HAP-1 (cell line): ENCODE measurements around the gene PRAMEF1.
"Not testable (repeated sequence)": the region's sequence is repeated elsewhere in the genome, so short reads cannot be mapped to it uniquely, and the experiment has no call there.

ENCODE experiments used
- DNase-seq, 2 experiments: peaks; one replicate each; pipeline ENCODE4 v3.0.0-alpha.2; 2016 to 2020; ENCODE audit warnings: low spot score in 2 of 2
- H3K27me3 ChIP-seq: fragments of 250-450 bp; sonication (Bioruptor Pico); 2 replicates; pipeline ENCODE4 v1.5.1; 2020; ENCODE audit warnings: low read depth, mild to moderate bottlenecking, moderate library complexity
- H3K36me3 ChIP-seq: fragments of 250-450 bp; sonication (Bioruptor Pico); replicated peaks from 2 replicates; pipeline ENCODE4 v1.5.1; 2020; ENCODE audit warnings: mild to moderate bottlenecking
- H3K4me1 ChIP-seq: fragments of 250-450 bp; sonication (Bioruptor Pico); 2 replicates; pipeline ENCODE4 v1.5.1; 2020; ENCODE audit warnings: mild to moderate bottlenecking
- H3K4me3 ChIP-seq: fragments of 250-450 bp; sonication (Bioruptor Pico); 2 replicates; pipeline ENCODE4 v1.5.1; 2020; ENCODE audit warnings: mild to moderate bottlenecking, moderate library complexity
- H3K9me3 ChIP-seq: fragments of 250-450 bp; sonication (Bioruptor Pico); 2 replicates; pipeline ENCODE4 v1.5.1; 2020; ENCODE audit warnings: mild to moderate bottlenecking, moderate library complexity
- in situ Hi-C: fragments of 300-500 bp; cut with MboI; formaldehyde crosslinking; loops from 3 replicates; pipeline ENCODE4 v1.14.3; 2020; ENCODE audit warnings: low sequenced_read_pairs, inconsistent platforms, mixed read lengths

PRAMEF1 gene

GRCh38 chr1:12764016-12764415, 27.2 kb upstream of the PRAMEF1 start:
- in situ Hi-C loops: no loop called here

GRCh38 chr1:12769031-12769430, 22.2 kb upstream of the PRAMEF1 start:
- in situ Hi-C loops: no loop called here
- Histone ChIP-seq H3K27me3 (0 out of 2 replicates have a peak, but pooled peaks cover 3% of the 10 kb centered on the region), H3K36me3 (no peaks in the 10 kb centered on the region), H3K4me3 (no peak overlapping the region), H3K4me1 (no peaks in the 10 kb centered on the region), H3K9me3 (no peaks in the 10 kb centered on the region)
- no peak for DNase-seq

More at GRCh38 chr1:12764016-12764415, 27.2 kb upstream of the PRAMEF1 start:
- no peak for DNase-seq
- H3K4me1 ChIP-seq: no peaks in the 10 kb centered on the region
- no peaks in the 10 kb centered on the region for H3K36me3 ChIP-seq
- no peak overlapping the region for H3K4me3 ChIP-seq
- peaks cover 3% of the 10 kb centered on the region; the same call in 1 of the 2 replicates for H3K27me3 ChIP-seq
- H3K9me3 ChIP-seq: no peaks in the 10 kb centered on the region

- Histone ChIP-seq H3K27me3 (0 out of 2 replicates have a peak, but pooled peaks cover 3% of the 10 kb centered on the region), H3K4me1 (no peaks in the 10 kb centered on the region), H3K36me3 (no peaks in the 10 kb centered on the region), H3K4me3 (no peak overlapping the region), H3K9me3 (no peaks in the 10 kb centered on the region)
- no peak for DNase-seq
- in situ Hi-C loops: loop anchor here (10.0 kb wide), 1 partner anchor 455 kb away; no protein-coding TSS in a partner anchor
Observed at GRCh38 chr1:12769976-12770505, 21.2 kb upstream of the PRAMEF1 start.

GRCh38 chr1:12770620-12771019, 20.6 kb upstream of the PRAMEF1 start:
- no peak overlapping the region for H3K4me3 ChIP-seq
- H3K36me3 ChIP-seq: no peaks in the 10 kb centered on the region
- no peak for DNase-seq
- in situ Hi-C loops: loop anchor here (10.0 kb wide), 1 partner anchor 456 kb away; no protein-coding TSS in a partner anchor
- H3K9me3 ChIP-seq: no peaks in the 10 kb centered on the region
- 0 out of 2 replicates have a peak, but pooled peaks cover 3% of the 10 kb centered on the region for H3K27me3 ChIP-seq
- H3K4me1 ChIP-seq: no peaks in the 10 kb centered on the region

GRCh38 chr1:12771186-12771585, 20.0 kb upstream of the PRAMEF1 start:
- DNase-seq: no peak
- 0 out of 2 replicates have a peak, but pooled peaks cover 3% of the 10 kb centered on the region for H3K27me3 ChIP-seq
- H3K36me3 ChIP-seq: no peaks in the 10 kb centered on the region
- H3K9me3 ChIP-seq: no peaks in the 10 kb centered on the region
- no peak overlapping the region for H3K4me3 ChIP-seq
- in situ Hi-C loops: loop anchor here (10.0 kb wide), 1 partner anchor 456 kb away; no protein-coding TSS in a partner anchor
- H3K4me1 ChIP-seq: no peaks in the 10 kb centered on the region

- 0 out of 2 replicates have a peak, but pooled peaks cover under 1% of the 10 kb centered on the region for H3K27me3 ChIP-seq
- in situ Hi-C loops: loop anchor here (10.0 kb wide), 1 partner anchor 458 kb away; no protein-coding TSS in a partner anchor
Observed at GRCh38 chr1:12772520-12772919, 18.7 kb upstream of the PRAMEF1 start.

GRCh38 chr1:12773438-12773837, 17.8 kb upstream of the PRAMEF1 start, which contains the start of gene PRAMEF12:
TSS of gene PRAMEF12 (plus strand) at chr1:12773738. CDS start at chr1:12774868, 1,130 bp downstream.
- DNase-seq: no peak
- in situ Hi-C loops: loop anchor here (10.0 kb wide), 1 partner anchor 459 kb away; no protein-coding TSS in a partner anchor
- no peaks in the 10 kb centered on the region for H3K9me3 ChIP-seq

More at GRCh38 chr1:12772520-12772919, 18.7 kb upstream of the PRAMEF1 start:
- DNase-seq: no peak
- Histone ChIP-seq H3K9me3 (no peaks in the 10 kb centered on the region), H3K4me1 (no peaks in the 10 kb centered on the region), H3K4me3 (no peak overlapping the region), H3K36me3 (no peaks in the 10 kb centered on the region)

GRCh38 chr1:12774801-12775345, 16.3 kb upstream of the PRAMEF1 start:
- no peaks in the 10 kb centered on the region for H3K9me3 ChIP-seq
- H3K4me1 ChIP-seq: no peaks in the 10 kb centered on the region
- H3K4me3 ChIP-seq: no peak overlapping the region
- no peaks in the 10 kb centered on the region for H3K36me3 ChIP-seq
- in situ Hi-C loops: loop anchor here (10.0 to 25.0 kb wide), 2 partner anchors 460 to 663 kb away; no protein-coding TSS in a partner anchor
- DNase-seq: no peak
- H3K27me3 ChIP-seq: no peaks in the 10 kb centered on the region; the same call in 1 of the 2 replicates

More at GRCh38 chr1:12773438-12773837, 17.8 kb upstream of the PRAMEF1 start, which contains the start of gene PRAMEF12:
- no peaks in the 10 kb centered on the region for H3K4me1 ChIP-seq
- H3K36me3 ChIP-seq: no peaks in the 10 kb centered on the region
- H3K27me3 ChIP-seq: no peaks in the 10 kb centered on the region; the same call in 1 of the 2 replicates
- H3K4me3 ChIP-seq: no peak within 1 kb of the TSS

GRCh38 chr1:12775443-12775842, 15.8 kb upstream of the PRAMEF1 start:
- DNase-seq: no peak
- Histone ChIP-seq H3K9me3 (no peaks in the 10 kb centered on the region), H3K27me3 (no peaks in the 10 kb centered on the region; the same call in 1 of the 2 replicates), H3K36me3 (no peaks in the 10 kb centered on the region), H3K4me3 (no peak overlapping the region), H3K4me1 (no peaks in the 10 kb centered on the region)
- in situ Hi-C loops: loop anchor here (10.0 to 25.0 kb wide), 2 partner anchors 461 to 663 kb away; no protein-coding TSS in a partner anchor

GRCh38 chr1:12776801-12777557, 14.2 kb upstream of the PRAMEF1 start:
- Histone ChIP-seq H3K36me3 (no peaks in the 10 kb centered on the region), H3K4me3 (no peak overlapping the region), H3K27me3 (no peaks in the 10 kb centered on the region; the same call in 1 of the 2 replicates), H3K4me1 (no peaks in the 10 kb centered on the region), H3K9me3 (no peaks in the 10 kb centered on the region)
- no peak for DNase-seq
- in situ Hi-C loops: loop anchor here (10.0 to 25.0 kb wide), 2 partner anchors 462 to 665 kb away; no protein-coding TSS in a partner anchor

- Histone ChIP-seq H3K9me3 (no peaks in the 10 kb centered on the region), H3K4me1 (no peaks in the 10 kb centered on the region), H3K27me3 (no peaks in the 10 kb centered on the region; the same call in 1 of the 2 replicates), H3K4me3 (no peak overlapping the region), H3K36me3 (no peaks in the 10 kb centered on the region)
- no peak for DNase-seq
- in situ Hi-C loops: loop anchor here (10.0 to 25.0 kb wide), 2 partner anchors 463 to 666 kb away; no protein-coding TSS in a partner anchor
Observed at GRCh38 chr1:12778061-12778460, 13.1 kb upstream of the PRAMEF1 start.

GRCh38 chr1:12778907-12779306, 12.3 kb upstream of the PRAMEF1 start:
- DNase-seq: no peak
- Histone ChIP-seq H3K36me3 (no peaks in the 10 kb centered on the region), H3K4me1 (no peaks in the 10 kb centered on the region), H3K9me3 (no peaks in the 10 kb centered on the region), H3K27me3 (no peaks in the 10 kb centered on the region; the same call in 1 of the 2 replicates), H3K4me3 (no peak overlapping the region)
- in situ Hi-C loops: loop anchor here (10.0 to 25.0 kb wide), 2 partner anchors 464 to 667 kb away; no protein-coding TSS in a partner anchor

GRCh38 chr1:12781488-12781887, 9.7 kb upstream of the PRAMEF1 start:
- not testable (repeated sequence) for H3K36me3 ChIP-seq, H3K27me3 ChIP-seq, H3K4me1 ChIP-seq, H3K9me3 ChIP-seq, H3K4me3 ChIP-seq
- in situ Hi-C loops: loop anchor here (25.0 kb wide), 1 partner anchor 669 kb away; no protein-coding TSS in a partner anchor
- DNase-seq: peak in 1 of 2 experiments; percentile 34
